Fibroblast of the aortic adventitia (primary cell): ENCODE measurements around the gene MARS1. TPM values are rescaled to one million over a fixed set of nuclear protein-coding genes. Genes with fewer than 3 reads are reported as not detected.

Experiments
- DNase-seq: peaks from one replicate; pipeline ENCODE4 v3.0.0-alpha.2; 2010; ENCODE audit warnings: low read depth
- H3K4me3 ChIP-seq: 2 replicates; pipeline ENCODE4 v1.5.1; 2011; ENCODE audit warnings: low read depth, mild to moderate bottlenecking, control low read depth, low read length, moderate library complexity
- CTCF ChIP-seq: IDR thresholded peaks from 2 replicates; pipeline ENCODE4 v1.5.1; 2011; ENCODE audit warnings: mild to moderate bottlenecking, low read length, control low read depth, inconsistent platforms; ENCODE audit not compliant: insufficient read depth
- total RNA-seq: library from RNA; depleted of rRNA; stranded (reverse); fragments of >200 nt; gene quantifications from 2 replicates; pipeline ENCODE4 v1.2.3, GENCODE V29; 2012; ENCODE audit warnings: low replicate concordance

The MARS1 gene
- total RNA-seq, 1 donor: 185 TPM

DNA sequence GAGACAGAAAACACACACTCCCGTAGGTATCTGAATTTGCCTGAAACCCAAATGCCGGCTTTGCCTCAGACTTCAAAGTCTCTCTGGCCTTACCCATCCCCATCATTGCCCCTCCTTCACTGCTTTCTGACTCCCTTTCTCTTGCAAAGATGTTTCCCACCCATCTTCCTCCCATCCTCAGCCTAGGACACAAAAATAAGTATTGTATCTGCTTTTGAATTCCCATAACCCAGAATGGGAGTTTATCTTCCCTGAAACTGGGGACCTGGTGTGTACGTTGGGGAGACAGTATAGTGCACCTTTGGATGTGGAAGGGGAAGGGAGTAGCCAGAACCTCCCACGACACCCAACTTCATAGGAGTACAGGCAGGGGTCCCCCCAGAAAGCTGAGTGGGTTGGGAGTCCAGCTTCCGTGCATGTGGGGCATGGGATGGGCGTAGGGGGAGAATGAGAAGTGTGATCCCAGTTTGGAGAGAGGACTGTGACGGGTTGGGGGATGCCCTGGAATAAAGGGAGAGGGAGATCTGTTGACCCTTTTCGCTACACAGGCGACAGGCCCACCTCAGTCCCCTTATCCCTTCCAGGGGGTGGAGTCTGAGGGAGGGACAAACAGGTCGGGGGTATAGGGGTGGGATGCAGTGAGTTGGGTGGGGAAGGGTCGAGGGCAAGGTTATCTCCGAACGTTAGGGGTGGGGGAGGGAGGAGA lies 61.5 kb downstream of the MARS1 start:
- no peak for TF ChIP-seq CTCF
- H3K4me3 ChIP-seq: peak overlapping the region; percentile 62
- no peak for DNase-seq

DNA sequence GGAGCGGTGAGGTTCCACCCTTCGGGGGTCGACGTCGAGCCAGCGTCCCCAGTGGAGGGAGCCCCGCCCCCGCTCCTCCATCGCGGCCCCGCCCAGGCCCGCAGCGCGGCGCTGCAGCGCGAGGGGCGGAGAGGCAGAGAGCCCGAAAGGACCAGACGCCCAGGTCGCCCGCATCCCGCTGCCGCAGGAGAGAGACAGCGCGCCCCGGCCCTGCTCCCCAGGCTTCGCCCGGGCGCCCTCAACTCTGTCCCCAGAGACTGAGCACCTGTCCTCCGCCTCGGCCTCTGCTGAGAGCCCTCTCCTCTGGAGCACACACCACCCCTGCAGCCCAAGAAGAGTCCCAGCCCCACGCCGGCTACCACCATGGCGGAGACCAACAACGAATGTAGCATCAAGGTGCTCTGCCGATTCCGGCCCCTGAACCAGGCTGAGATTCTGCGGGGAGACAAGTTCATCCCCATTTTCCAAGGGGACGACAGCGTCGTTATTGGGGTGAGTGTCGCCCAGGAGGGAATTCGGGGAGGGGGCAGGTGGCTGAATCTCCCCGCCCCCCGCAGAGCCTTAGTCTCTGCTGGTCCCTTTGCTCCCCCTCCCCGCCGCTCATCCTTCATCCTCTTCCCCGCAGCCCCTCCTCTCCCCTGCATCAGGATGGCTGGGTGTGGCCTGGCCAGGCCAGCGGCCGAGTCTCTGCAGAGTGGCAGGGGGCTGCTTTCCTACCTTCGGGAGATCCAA lies 62.2 kb downstream of the MARS1 start, which contains the start of gene KIF5A:
Gene KIF5A, plus strand, starts transcription at position 136 of the 732 bp plus-strand sequence. Its CDS starts 228 bp downstream, at position 364.
- peak; percentile 5 for TF ChIP-seq CTCF
- peak within 1 kb of the TSS; percentile 62 for H3K4me3 ChIP-seq
- no peak for DNase-seq

- H3K4me3 ChIP-seq: peak overlapping the region; percentile 62
- TF ChIP-seq CTCF: no peak
- no peak for DNase-seq
Measured at GRCh38 chr12:57550641-57551549, 63.0 kb downstream of the MARS1 start.

DNA sequence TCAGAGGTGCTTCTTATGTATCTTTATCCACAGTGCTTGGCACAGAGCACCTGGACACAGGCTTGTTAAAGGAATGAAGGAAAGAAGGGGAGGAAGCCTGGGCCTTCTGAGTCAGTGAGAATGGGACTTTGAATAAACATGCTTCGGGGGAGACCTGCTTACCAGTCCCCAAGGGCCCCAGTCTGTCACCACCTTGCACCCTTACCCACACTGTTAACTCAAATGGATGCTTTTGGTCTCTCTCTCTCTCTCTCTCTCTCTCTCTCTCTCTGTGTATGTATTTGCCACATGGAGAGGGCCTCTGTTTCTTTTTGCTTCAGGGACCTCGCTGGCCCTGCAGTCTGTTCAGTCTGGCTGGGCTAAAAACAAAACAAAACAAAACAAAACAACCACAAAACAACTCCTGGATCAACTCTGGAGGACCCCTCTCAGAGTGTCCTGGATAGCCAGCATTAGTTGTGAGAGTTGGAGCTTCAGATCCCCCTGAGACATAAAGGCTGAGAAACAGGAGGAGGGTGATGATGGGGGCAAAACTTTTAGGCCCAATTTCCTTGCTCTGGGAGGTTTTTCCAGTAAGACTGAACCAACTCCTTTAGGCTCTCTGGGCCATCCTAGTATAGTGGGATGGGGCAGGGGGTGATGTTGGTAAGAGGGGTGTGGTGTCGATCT lies 63.9 kb downstream of the MARS1 start:
- no peak overlapping the region for H3K4me3 ChIP-seq
- DNase-seq: no peak
- TF ChIP-seq CTCF: no peak

- TF ChIP-seq CTCF: no peak
- no peak for DNase-seq
- H3K4me3 ChIP-seq: no peak overlapping the region
Measured at GRCh38 chr12:57552306-57552651, 64.4 kb downstream of the MARS1 start.

DNA sequence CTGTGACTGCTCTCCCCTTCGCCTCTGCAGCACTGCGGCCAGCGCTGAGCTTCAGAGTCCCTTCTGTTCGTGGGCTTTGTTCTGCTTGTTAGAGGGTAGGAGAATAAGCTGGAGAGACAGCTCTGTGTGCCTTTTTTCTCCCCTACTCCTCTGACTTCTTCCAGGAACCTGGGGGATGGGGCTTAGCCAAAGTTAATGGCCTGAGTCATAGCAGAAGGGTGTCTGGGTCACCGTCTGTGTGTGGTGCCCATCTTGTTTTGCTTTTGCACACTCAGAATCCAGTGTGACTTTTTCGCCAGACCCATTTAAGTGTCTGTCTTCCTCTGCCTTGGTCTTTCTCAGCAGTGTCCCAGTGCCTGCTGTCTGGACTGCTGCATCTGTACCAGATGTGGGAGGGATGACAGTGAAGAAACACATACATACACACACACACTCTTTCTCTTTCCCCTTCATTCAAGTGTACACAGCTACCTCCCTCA lies 65.0 kb downstream of the MARS1 start:
- no peak for TF ChIP-seq CTCF
- peak; percentile 15 for DNase-seq
- H3K4me3 ChIP-seq: no peak overlapping the region
